ENCODE measurements around the gene NFU1.
"Not testable (repeated sequence)": the region's sequence is repeated elsewhere in the genome, so short reads cannot be mapped to it uniquely, and the experiment has no call there.

The NFU1 gene

GRCh38 chr2:69386360-69386759 lies 50.9 kb downstream of the NFU1 start:
- DNase-seq, result no peak

- no peak for DNase-seq
Measured at GRCh38 chr2:69385443-69386151, 51.6 kb downstream of the NFU1 start.

- DNase-seq, result no peak
Measured at GRCh38 chr2:69384618-69385081, 52.6 kb downstream of the NFU1 start.

GRCh38 chr2:69383176-69383812 lies 53.9 kb downstream of the NFU1 start:
- no peak for DNase-seq

GRCh38 chr2:69382547-69382946 lies 54.7 kb downstream of the NFU1 start:
- DNase-seq, result no peak

- no peak for DNase-seq
Measured at GRCh38 chr2:69381337-69381737, 55.9 kb downstream of the NFU1 start.

- no peak for DNase-seq
Measured at GRCh38 chr2:69380072-69380917, 56.9 kb downstream of the NFU1 start.

- no peak for DNase-seq
Measured at GRCh38 chr2:69376403-69376802, 60.8 kb downstream of the NFU1 start.

GRCh38 chr2:69375494-69376353 lies 61.5 kb downstream of the NFU1 start:
- DNase-seq, result no peak

GRCh38 chr2:69372767-69373166 lies 64.5 kb downstream of the NFU1 start:
- no peak for DNase-seq

- no peak for DNase-seq
Measured at GRCh38 chr2:69369802-69370201, 67.4 kb downstream of the NFU1 start.

- DNase-seq, result no peak
Measured at GRCh38 chr2:69368588-69368987, 68.6 kb downstream of the NFU1 start.

GRCh38 chr2:69359371-69359770 lies 77.9 kb downstream of the NFU1 start:
- DNase-seq, result no peak

GRCh38 chr2:69358914-69359313 lies 78.3 kb downstream of the NFU1 start:
- no peak for DNase-seq

GRCh38 chr2:69356471-69356870 lies 80.8 kb downstream of the NFU1 start:
- DNase-seq, result no peak

GRCh38 chr2:69354976-69355375 lies 82.3 kb downstream of the NFU1 start:
- not testable (repeated sequence) for DNase-seq

- no peak for DNase-seq
Measured at GRCh38 chr2:69353360-69353759, 83.9 kb downstream of the NFU1 start.

GRCh38 chr2:69348781-69349180 lies 88.5 kb downstream of the NFU1 start:
- no peak for DNase-seq
